HepG2 (cell line): Measurements from ENCODE around the gene TSPAN9. TPM values are rescaled to one million over a fixed set of nuclear protein-coding genes. Genes with fewer than 3 reads are reported as not detected.

ENCODE experiments used
- BHLHE40 ChIP-seq: IDR thresholded peaks from 2 replicates; pipeline ENCODE4 v1.6.1; 2011; ENCODE audit warnings: low read length, improper control_type of control experiment
- GLI4 ChIP-seq: sonication (generic); formaldehyde crosslinking; IDR thresholded peaks from 2 replicates; pipeline ENCODE4 v1.5.1; 2020; ENCODE audit warnings: missing genetic modification reagents, mild to moderate bottlenecking, moderate library complexity, borderline replicate concordance
- GMEB2 ChIP-seq: IDR thresholded peaks from 2 replicates; pipeline ENCODE4 v1.6.1; 2016; ENCODE audit warnings: missing biosample characterization, missing genetic modification reagents, low read depth
- HNRNPLL ChIP-seq: fragments of 200-400 bp; formaldehyde crosslinking; IDR thresholded peaks from 2 replicates; pipeline ENCODE4 v1.6.1; 2017; ENCODE audit warnings: mild to moderate bottlenecking, low read depth, low read length; ENCODE audit not compliant: poor library complexity, severe bottlenecking
- NBN ChIP-seq: fragments of 450-650 bp; conservative IDR thresholded peaks from 2 replicates; pipeline ENCODE4 v1.6.1; 2017
- PATZ1 ChIP-seq: sonication (generic); formaldehyde crosslinking; IDR thresholded peaks from 2 replicates; pipeline ENCODE4 v1.4.0; 2020; ENCODE audit warnings: missing genetic modification reagents
- PHF5A ChIP-seq: IDR thresholded peaks from one replicate; pipeline ENCODE4 v1.6.1; 2018; ENCODE audit warnings: low read depth, missing genetic modification reagents; ENCODE audit not compliant: unreplicated experiment
- SMYD3 ChIP-seq: sonication (generic); formaldehyde crosslinking; IDR thresholded peaks from 2 replicates; pipeline ENCODE4 v1.8.1; 2023; ENCODE audit warnings: mild to moderate bottlenecking, missing genetic modification reagents
- ZNF292 ChIP-seq: sonication (generic); formaldehyde crosslinking; IDR thresholded peaks from 2 replicates; pipeline ENCODE4 v1.8.1; 2022; ENCODE audit warnings: mild to moderate bottlenecking, low read depth, missing genetic modification reagents, borderline replicate concordance
- ZNF740 ChIP-seq: sonication (generic); formaldehyde crosslinking; IDR thresholded peaks from 2 replicates; pipeline ENCODE4 v1.4.0; 2020; ENCODE audit warnings: missing genetic modification reagents
- ZNF761 ChIP-seq: sonication (generic); formaldehyde crosslinking; conservative IDR thresholded peaks from 2 replicates; pipeline ENCODE4 v1.4.0; 2020; ENCODE audit warnings: mild to moderate bottlenecking, missing genetic modification reagents
- polyA plus RNA-seq, 8 experiments: library from polyadenylated mRNA; depleted of rRNA in 3 of 8; stranded (reverse) in 7 of 8; unstranded in 1 of 8; fragments of >200 nt; fragmentation: Illumina TruSeq in 4 of 8; extraction: Trizol in 4 of 8; gene quantifications; 2 replicates each; pipeline versions ENCODE4 v1.2.1 to v1.2.3, GENCODE V29; 2011 to 2016; ENCODE audit warnings: low read depth in 4 of 8, missing spikeins in 1 of 8, mixed read lengths in 1 of 8; ENCODE audit not compliant: insufficient read depth in 1 of 8
- total RNA-seq, 5 experiments: library from RNA; depleted of rRNA; stranded (reverse); fragments of >200 nt; fragmentation: Illumina TruSeq; extraction: Trizol; gene quantifications; 2 replicates each; pipeline ENCODE4 v1.2.3, GENCODE V29; 2016; ENCODE audit warnings: low read depth in 1 of 5
- TF ChIP-seq, protein P1 (sequence below): sonication (generic); formaldehyde crosslinking; IDR thresholded peaks from 2 replicates; pipeline ENCODE4 v1.5.0; 2020; ENCODE audit warnings: mild to moderate bottlenecking, missing genetic modification reagents, borderline replicate concordance
- TF ChIP-seq, protein P2 (sequence below): sonication (generic); formaldehyde crosslinking; IDR thresholded peaks from 2 replicates; pipeline ENCODE4 v1.5.0; 2020; ENCODE audit warnings: mild to moderate bottlenecking, missing genetic modification reagents, moderate library complexity
- TF ChIP-seq, protein P3 (sequence below): sonication (generic); formaldehyde crosslinking; IDR thresholded peaks from 2 replicates; pipeline ENCODE4 v1.4.0; 2020; ENCODE audit warnings: missing genetic modification reagents
- TF ChIP-seq, protein P4 (sequence below): sonication (generic); formaldehyde crosslinking; IDR thresholded peaks from 2 replicates; pipeline ENCODE4 v1.8.0; 2022; ENCODE audit warnings: missing genetic modification reagents, mild to moderate bottlenecking, borderline replicate concordance

TSPAN9 gene
- total and polyA plus RNA-seq, 2 of the 13 experiments (the other 11 are each of a cell fraction or from before 2014, with no cell fraction given) = 18.1 to 42.3 TPM

DNA sequence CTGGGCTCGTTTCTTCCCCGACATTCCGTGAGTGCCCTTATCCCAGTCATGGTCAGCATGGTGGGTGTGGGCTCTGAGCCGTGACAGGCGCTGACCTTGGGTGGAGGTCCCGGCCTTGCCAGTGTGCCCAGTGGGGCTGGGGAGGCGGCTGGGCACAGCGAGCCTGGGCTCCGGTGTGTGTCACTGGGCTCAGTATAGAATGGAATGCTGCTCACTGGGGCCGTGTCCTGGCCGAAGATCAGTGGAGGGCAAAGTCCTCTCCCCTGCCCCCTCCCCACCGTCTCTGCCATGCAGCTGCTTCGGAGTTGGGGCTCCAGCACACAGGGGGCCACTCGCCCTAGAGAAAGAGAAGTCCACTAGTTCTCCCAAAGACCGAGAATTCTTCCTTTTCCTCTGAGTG is 164.4 kb downstream of the TSPAN9 start (continued):
- TF ChIP-seq, protein P1, sequence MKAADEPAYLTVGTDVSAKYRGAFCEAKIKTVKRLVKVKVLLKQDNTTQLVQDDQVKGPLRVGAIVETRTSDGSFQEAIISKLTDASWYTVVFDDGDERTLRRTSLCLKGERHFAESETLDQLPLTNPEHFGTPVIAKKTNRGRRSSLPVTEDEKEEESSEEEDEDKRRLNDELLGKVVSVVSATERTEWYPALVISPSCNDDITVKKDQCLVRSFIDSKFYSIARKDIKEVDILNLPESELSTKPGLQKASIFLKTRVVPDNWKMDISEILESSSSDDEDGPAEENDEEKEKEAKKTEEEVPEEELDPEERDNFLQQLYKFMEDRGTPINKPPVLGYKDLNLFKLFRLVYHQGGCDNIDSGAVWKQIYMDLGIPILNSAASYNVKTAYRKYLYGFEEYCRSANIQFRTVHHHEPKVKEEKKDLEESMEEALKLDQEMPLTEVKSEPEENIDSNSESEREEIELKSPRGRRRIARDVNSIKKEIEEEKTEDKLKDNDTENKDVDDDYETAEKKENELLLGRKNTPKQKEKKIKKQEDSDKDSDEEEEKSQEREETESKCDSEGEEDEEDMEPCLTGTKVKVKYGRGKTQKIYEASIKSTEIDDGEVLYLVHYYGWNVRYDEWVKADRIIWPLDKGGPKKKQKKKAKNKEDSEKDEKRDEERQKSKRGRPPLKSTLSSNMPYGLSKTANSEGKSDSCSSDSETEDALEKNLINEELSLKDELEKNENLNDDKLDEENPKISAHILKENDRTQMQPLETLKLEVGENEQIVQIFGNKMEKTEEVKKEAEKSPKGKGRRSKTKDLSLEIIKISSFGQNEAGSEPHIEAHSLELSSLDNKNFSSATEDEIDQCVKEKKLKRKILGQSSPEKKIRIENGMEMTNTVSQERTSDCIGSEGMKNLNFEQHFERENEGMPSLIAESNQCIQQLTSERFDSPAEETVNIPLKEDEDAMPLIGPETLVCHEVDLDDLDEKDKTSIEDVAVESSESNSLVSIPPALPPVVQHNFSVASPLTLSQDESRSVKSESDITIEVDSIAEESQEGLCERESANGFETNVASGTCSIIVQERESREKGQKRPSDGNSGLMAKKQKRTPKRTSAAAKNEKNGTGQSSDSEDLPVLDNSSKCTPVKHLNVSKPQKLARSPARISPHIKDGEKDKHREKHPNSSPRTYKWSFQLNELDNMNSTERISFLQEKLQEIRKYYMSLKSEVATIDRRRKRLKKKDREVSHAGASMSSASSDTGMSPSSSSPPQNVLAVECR (CRISPR knock-in tag) = peak; percentile 17; the same call in 1 of the 2 replicates
- no peak for TF ChIP-seq GLI4 (CRISPR knock-in tag)
- TF ChIP-seq ZNF761 (CRISPR knock-in tag) = no peak
- TF ChIP-seq PHF5A (CRISPR knock-in tag) = no peak
- peak; percentile 83 for TF ChIP-seq PATZ1 (CRISPR knock-in tag)
- no peak for TF ChIP-seq BHLHE40
- no peak for TF ChIP-seq ZNF740
- TF ChIP-seq, protein P2, sequence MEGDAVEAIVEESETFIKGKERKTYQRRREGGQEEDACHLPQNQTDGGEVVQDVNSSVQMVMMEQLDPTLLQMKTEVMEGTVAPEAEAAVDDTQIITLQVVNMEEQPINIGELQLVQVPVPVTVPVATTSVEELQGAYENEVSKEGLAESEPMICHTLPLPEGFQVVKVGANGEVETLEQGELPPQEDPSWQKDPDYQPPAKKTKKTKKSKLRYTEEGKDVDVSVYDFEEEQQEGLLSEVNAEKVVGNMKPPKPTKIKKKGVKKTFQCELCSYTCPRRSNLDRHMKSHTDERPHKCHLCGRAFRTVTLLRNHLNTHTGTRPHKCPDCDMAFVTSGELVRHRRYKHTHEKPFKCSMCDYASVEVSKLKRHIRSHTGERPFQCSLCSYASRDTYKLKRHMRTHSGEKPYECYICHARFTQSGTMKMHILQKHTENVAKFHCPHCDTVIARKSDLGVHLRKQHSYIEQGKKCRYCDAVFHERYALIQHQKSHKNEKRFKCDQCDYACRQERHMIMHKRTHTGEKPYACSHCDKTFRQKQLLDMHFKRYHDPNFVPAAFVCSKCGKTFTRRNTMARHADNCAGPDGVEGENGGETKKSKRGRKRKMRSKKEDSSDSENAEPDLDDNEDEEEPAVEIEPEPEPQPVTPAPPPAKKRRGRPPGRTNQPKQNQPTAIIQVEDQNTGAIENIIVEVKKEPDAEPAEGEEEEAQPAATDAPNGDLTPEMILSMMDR (CRISPR knock-in tag) = no peak
- TF ChIP-seq, protein P3, sequence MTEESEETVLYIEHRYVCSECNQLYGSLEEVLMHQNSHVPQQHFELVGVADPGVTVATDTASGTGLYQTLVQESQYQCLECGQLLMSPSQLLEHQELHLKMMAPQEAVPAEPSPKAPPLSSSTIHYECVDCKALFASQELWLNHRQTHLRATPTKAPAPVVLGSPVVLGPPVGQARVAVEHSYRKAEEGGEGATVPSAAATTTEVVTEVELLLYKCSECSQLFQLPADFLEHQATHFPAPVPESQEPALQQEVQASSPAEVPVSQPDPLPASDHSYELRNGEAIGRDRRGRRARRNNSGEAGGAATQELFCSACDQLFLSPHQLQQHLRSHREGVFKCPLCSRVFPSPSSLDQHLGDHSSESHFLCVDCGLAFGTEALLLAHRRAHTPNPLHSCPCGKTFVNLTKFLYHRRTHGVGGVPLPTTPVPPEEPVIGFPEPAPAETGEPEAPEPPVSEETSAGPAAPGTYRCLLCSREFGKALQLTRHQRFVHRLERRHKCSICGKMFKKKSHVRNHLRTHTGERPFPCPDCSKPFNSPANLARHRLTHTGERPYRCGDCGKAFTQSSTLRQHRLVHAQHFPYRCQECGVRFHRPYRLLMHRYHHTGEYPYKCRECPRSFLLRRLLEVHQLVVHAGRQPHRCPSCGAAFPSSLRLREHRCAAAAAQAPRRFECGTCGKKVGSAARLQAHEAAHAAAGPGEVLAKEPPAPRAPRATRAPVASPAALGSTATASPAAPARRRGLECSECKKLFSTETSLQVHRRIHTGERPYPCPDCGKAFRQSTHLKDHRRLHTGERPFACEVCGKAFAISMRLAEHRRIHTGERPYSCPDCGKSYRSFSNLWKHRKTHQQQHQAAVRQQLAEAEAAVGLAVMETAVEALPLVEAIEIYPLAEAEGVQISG (CRISPR knock-in tag) = no peak
- no peak for TF ChIP-seq SMYD3 (CRISPR knock-in tag)
- TF ChIP-seq, protein P4, sequence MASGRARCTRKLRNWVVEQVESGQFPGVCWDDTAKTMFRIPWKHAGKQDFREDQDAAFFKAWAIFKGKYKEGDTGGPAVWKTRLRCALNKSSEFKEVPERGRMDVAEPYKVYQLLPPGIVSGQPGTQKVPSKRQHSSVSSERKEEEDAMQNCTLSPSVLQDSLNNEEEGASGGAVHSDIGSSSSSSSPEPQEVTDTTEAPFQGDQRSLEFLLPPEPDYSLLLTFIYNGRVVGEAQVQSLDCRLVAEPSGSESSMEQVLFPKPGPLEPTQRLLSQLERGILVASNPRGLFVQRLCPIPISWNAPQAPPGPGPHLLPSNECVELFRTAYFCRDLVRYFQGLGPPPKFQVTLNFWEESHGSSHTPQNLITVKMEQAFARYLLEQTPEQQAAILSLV (CRISPR knock-in tag) = no peak
- TF ChIP-seq HNRNPLL = peak; percentile 16
- TF ChIP-seq ZNF292 (CRISPR knock-in tag) = peak; percentile 56; the same call in 1 of the 2 replicates
- no peak for TF ChIP-seq GMEB2 (CRISPR knock-in tag)
- TF ChIP-seq NBN = no peak
